Esophagus muscularis mucosa (tissue), 4 donors: ENCODE data around the gene CCDC141. TPM values are rescaled to one million over a fixed set of nuclear protein-coding genes. Genes with fewer than 3 reads are reported as not detected.
"Not testable (repeated sequence)": the region's sequence is repeated elsewhere in the genome, so short reads cannot be mapped to it uniquely, and the experiment has no call there.

Experiments
- DNase-seq: peaks from one replicate; pipeline ENCODE4 v3.0.0-alpha.2; 2017; ENCODE audit errors: extremely low spot score
- H3K27ac ChIP-seq, 4 donors: fragments of 200-600 bp; sonication (generic); replicated peaks in 1 of 4; 1 replicate in 3 of 4; 2 replicates in 1 of 4; pipeline ENCODE4 v1.5.1; 2016 to 2019; ENCODE audit warnings: mild to moderate bottlenecking in 1 of 4
- H3K27me3 ChIP-seq, 4 donors: fragments of 200-600 bp; sonication (generic); one replicate each; pipeline versions ENCODE4 v1.5.1 to v1.6.0; 2016 to 2019
- H3K36me3 ChIP-seq, 4 donors: fragments of 200-600 bp; sonication (generic); one replicate each; pipeline ENCODE4 v1.5.1; 2016 to 2019
- H3K4me1 ChIP-seq, 4 donors: fragments of 200-600 bp; sonication (generic); one replicate each; pipeline ENCODE4 v1.5.1; 2016 to 2019
- H3K4me3 ChIP-seq, 4 donors: fragments of 200-600 bp; sonication (generic); 1 replicate in 2 of 4; 2 replicates in 2 of 4; pipeline ENCODE4 v1.5.1; 2016 to 2019; ENCODE audit warnings: mild to moderate bottlenecking in 4 of 4, moderate library complexity in 1 of 4
- H3K9me3 ChIP-seq, 4 donors: fragments of 200-600 bp; sonication (generic); 1 replicate in 3 of 4; 2 replicates in 1 of 4; pipeline ENCODE4 v1.5.1; 2016 to 2019
- CTCF ChIP-seq, 3 experiments: fragments of 200-600 bp in 2 of 3; fragments of 450-650 bp in 1 of 3; sonication (generic) in 2 of 3; IDR thresholded peaks; one replicate each; pipeline ENCODE4 v1.5.1; 2017 to 2019; ENCODE audit warnings: antibody characterized with exemption in 3 of 3, mild to moderate bottlenecking in 2 of 3, moderate library complexity in 1 of 3
- EP300 ChIP-seq: sonication (generic); formaldehyde crosslinking; IDR thresholded peaks from one replicate; pipeline ENCODE4 v1.6.1; 2017; ENCODE audit warnings: antibody characterized with exemption
- POLR2A ChIP-seq: fragments of 450-650 bp; IDR thresholded peaks from one replicate; pipeline ENCODE4 v1.6.1; 2017; ENCODE audit warnings: antibody characterized with exemption, moderate library complexity, mild to moderate bottlenecking, low read depth
- POLR2AphosphoS5 ChIP-seq, 2 donors: sonication (generic); formaldehyde crosslinking; IDR thresholded peaks; one replicate each; pipeline ENCODE4 v1.6.1; 2017; ENCODE audit warnings: antibody characterized with exemption in 2 of 2
- WGBS: methylation state at CpG from one replicate; pipeline ENCODE4 v1.1.5; 2018; 5-methylcytosine and 5-hydroxymethylcytosine counted together
- intact Hi-C: fragments of 100-400 bp; cut with DNase I; formaldehyde crosslinking; loops from one replicate; pipeline ENCODE4 v1.15.1; 2023
- total RNA-seq, 4 donors: library from RNA; depleted of rRNA; stranded (reverse); fragments of >200 nt; gene quantifications; one replicate each; pipeline versions ENCODE4 v1.1.0 to v1.2.1, GENCODE V29; 2016

Gene CCDC141
- total RNA-seq, 4 donors from 2014 or later, result 2.7 to 8.7 (median 4.1) TPM

DNA sequence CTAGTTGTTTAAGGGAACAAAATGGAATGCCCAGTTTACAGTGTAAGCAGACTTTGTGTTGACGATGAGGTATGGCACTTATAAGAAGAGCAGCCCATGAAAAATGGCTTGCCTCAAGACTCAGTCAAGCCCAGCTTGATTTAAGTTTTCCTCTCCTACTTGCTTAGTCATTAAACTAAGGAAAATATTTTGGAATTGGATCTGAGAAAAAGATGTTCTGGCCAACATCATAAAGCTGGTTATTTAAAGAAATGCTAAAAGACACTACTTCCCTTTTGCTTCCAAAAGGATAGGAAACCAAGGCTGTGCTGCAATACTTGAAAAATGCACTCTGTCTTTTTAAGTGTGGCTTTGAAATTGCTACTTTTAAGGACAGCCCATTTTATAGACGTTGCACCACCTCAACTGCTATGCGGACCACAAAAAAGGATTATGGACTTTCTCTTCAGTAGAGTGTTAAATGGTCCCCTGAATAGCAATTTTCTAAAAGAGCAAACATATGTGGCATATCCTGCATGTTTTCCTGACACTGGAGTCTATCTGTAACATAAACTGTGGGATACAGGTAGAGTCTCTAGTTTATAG, 32.1 kb downstream of the CCDC141 start:
- Histone ChIP-seq H3K9me3 (no peaks in the 10 kb centered on the region), H3K27ac (no peak overlapping the region), H3K27me3 (no peaks in the 10 kb centered on the region), H3K4me1 (no peaks in the 10 kb centered on the region), H3K4me3 (no peak overlapping the region), H3K36me3 (no peaks in the 10 kb centered on the region)
- no peak for DNase-seq
- no peak for TF ChIP-seq POLR2AphosphoS5 (IDR thresholded peaks at IDR 0.05)
- TF ChIP-seq POLR2A, result no peak
- TF ChIP-seq EP300, result no peak
- no peak for TF ChIP-seq CTCF (IDR thresholded peaks at IDR 0.05)
- 42% methylated on average over 3 of the region's 3 CpGs for WGBS
- intact Hi-C loops, result no loop called here

GRCh38 chr2:179014189-179014588, 35.7 kb downstream of the CCDC141 start:
- H3K36me3 ChIP-seq, H3K27ac ChIP-seq, intact Hi-C loops, H3K4me3 ChIP-seq, H3K4me1 ChIP-seq, DNase-seq, H3K27me3 ChIP-seq: not testable (repeated sequence)
- WGBS, result 84% methylated on average over 3 of the region's 3 CpGs
- peaks cover 0 to 11% (median 2%) of the 10 kb centered on the region in 4 donors for H3K9me3 ChIP-seq

GRCh38 chr2:179005976-179006375, 44.0 kb downstream of the CCDC141 start:
- TF ChIP-seq CTCF (IDR thresholded peaks at IDR 0.05) (no peak), EP300 (no peak), POLR2A (no peak), POLR2AphosphoS5 (IDR thresholded peaks at IDR 0.05) (no peak)
- no peaks in the 10 kb centered on the region for H3K27me3 ChIP-seq
- intact Hi-C loops, result no loop called here
- H3K27ac ChIP-seq, result no peak overlapping the region
- WGBS, result 68% methylated on average over 1 of the region's 1 CpG
- H3K9me3 ChIP-seq, result peaks cover 0 to 9% (median 2%) of the 10 kb centered on the region in 4 donors
- H3K4me1 ChIP-seq, result no peaks in the 10 kb centered on the region
- no peaks in the 10 kb centered on the region for H3K36me3 ChIP-seq
- H3K4me3 ChIP-seq, result no peak overlapping the region
- DNase-seq, result no peak

GRCh38 chr2:178999476-178999875, 50.5 kb downstream of the CCDC141 start:
- Histone ChIP-seq H3K27ac (no peak overlapping the region), H3K36me3 (no peaks in the 10 kb centered on the region), H3K9me3 (no peaks in the 10 kb centered on the region), H3K4me3 (no peak overlapping the region), H3K4me1 (no peaks in the 10 kb centered on the region), H3K27me3 (no peaks in the 10 kb centered on the region)
- intact Hi-C loops, result no loop called here
- no peak for DNase-seq
- WGBS, result 83% methylated on average over 4 of the region's 4 CpGs
- TF ChIP-seq POLR2AphosphoS5 (IDR thresholded peaks at IDR 0.05) (no peak), POLR2A (no peak), EP300 (no peak)

DNA sequence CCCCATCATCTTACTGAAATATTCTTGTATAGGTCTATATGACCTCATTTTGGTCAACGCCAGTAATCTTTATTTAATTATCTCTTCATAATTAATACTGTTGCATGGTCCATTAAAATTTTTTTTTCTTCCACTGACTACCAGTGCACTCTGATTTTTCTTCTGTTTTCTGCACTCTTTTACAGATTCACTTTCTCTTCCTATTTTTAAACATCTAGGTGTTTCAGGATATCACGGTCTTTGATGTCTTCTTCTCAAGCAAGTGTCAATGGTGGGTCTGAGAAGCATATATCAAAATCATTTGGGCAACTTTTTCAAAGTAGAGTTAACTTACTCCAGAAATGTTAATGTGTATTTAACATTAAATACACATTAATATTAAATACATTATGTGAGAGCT, 51.4 kb downstream of the CCDC141 start:
- Histone ChIP-seq H3K4me1 (no peaks in the 10 kb centered on the region), H3K27me3 (no peaks in the 10 kb centered on the region), H3K9me3 (no peaks in the 10 kb centered on the region), H3K4me3 (no peak overlapping the region), H3K36me3 (no peaks in the 10 kb centered on the region), H3K27ac (no peak overlapping the region)
- TF ChIP-seq POLR2AphosphoS5 (IDR thresholded peaks at IDR 0.05) (no peak), POLR2A (no peak), CTCF (IDR thresholded peaks at IDR 0.05) (no peak), EP300 (no peak)
- DNase-seq, result no peak
- WGBS, result 80% methylated on average over 2 of the region's 2 CpGs
- intact Hi-C loops, result no loop called here

GRCh38 chr2:178997477-178997876, 52.5 kb downstream of the CCDC141 start:
- Histone ChIP-seq H3K4me1 (no peaks in the 10 kb centered on the region), H3K4me3 (no peak overlapping the region), H3K9me3 (no peaks in the 10 kb centered on the region), H3K27me3 (no peaks in the 10 kb centered on the region), H3K27ac (no peak overlapping the region), H3K36me3 (no peaks in the 10 kb centered on the region)
- DNase-seq, result no peak
- WGBS, result 79% methylated on average over 2 of the region's 2 CpGs
- intact Hi-C loops, result no loop called here
- TF ChIP-seq CTCF (IDR thresholded peaks at IDR 0.05), result no peak
- TF ChIP-seq EP300, result no peak
- no peak for TF ChIP-seq POLR2A
- no peak for TF ChIP-seq POLR2AphosphoS5 (IDR thresholded peaks at IDR 0.05)
